HG02840 (cell line): ENCODE measurements around the gene XYLT1.
"Not testable (repeated sequence)": the region's sequence is repeated elsewhere in the genome, so short reads cannot be mapped to it uniquely, and the experiment has no call there.

ENCODE experiments used
- ATAC-seq: cut with Tn5 transposase; IDR thresholded peaks from one replicate; pipeline ENCODE4 v1.9.1; 2021; ENCODE audit warnings: mild to moderate bottlenecking, moderate library complexity, moderate number of reproducible peaks; ENCODE audit not compliant: unreplicated experiment, low FRiP score

XYLT1 gene

GRCh38 chr16:17433577-17434451, 36.9 kb downstream of the XYLT1 start:
- ATAC-seq = no peak

- no peak for ATAC-seq
Measured at GRCh38 chr16:17432901-17433576, 37.7 kb downstream of the XYLT1 start.

GRCh38 chr16:17431968-17432625, 38.7 kb downstream of the XYLT1 start:
- ATAC-seq = no peak

- ATAC-seq = no peak
Measured at GRCh38 chr16:17431012-17431411, 39.7 kb downstream of the XYLT1 start.

- ATAC-seq = no peak
Measured at GRCh38 chr16:17426451-17426850, 44.3 kb downstream of the XYLT1 start.

GRCh38 chr16:17424771-17425170, 46.0 kb downstream of the XYLT1 start:
- ATAC-seq = no peak

- no peak for ATAC-seq
Measured at GRCh38 chr16:17423221-17423620, 47.5 kb downstream of the XYLT1 start.

GRCh38 chr16:17420816-17421215, 49.9 kb downstream of the XYLT1 start:
- no peak for ATAC-seq

- no peak for ATAC-seq
Measured at GRCh38 chr16:17419266-17419665, 51.5 kb downstream of the XYLT1 start.

GRCh38 chr16:17417740-17418139, 53.0 kb downstream of the XYLT1 start:
- no peak for ATAC-seq

GRCh38 chr16:17416461-17417311, 54.1 kb downstream of the XYLT1 start:
- ATAC-seq = peak; percentile 95

GRCh38 chr16:17414916-17415315, 55.8 kb downstream of the XYLT1 start:
- no peak for ATAC-seq

GRCh38 chr16:17414421-17414820, 56.3 kb downstream of the XYLT1 start:
- ATAC-seq = no peak

GRCh38 chr16:17413508-17413907, 57.3 kb downstream of the XYLT1 start:
- no peak for ATAC-seq

- ATAC-seq = no peak
Measured at GRCh38 chr16:17412791-17413190, 58.0 kb downstream of the XYLT1 start.

GRCh38 chr16:17412221-17412620, 58.5 kb downstream of the XYLT1 start:
- no peak for ATAC-seq

- ATAC-seq = no peak
Measured at GRCh38 chr16:17411263-17411662, 59.5 kb downstream of the XYLT1 start.

GRCh38 chr16:17410316-17410715, 60.4 kb downstream of the XYLT1 start:
- not testable (repeated sequence) for ATAC-seq

- no peak for ATAC-seq
Measured at GRCh38 chr16:17409894-17410293, 60.9 kb downstream of the XYLT1 start.

GRCh38 chr16:17408955-17409441, 61.8 kb downstream of the XYLT1 start:
- no peak for ATAC-seq
